ENCODE data around the gene RTL9.
"Not testable (repeated sequence)": the region's sequence is repeated elsewhere in the genome, so short reads cannot be mapped to it uniquely, and the experiment has no call there.

Gene RTL9

GRCh38 chrX:110321081-110321480 lies 37.6 kb upstream of the RTL9 start:
- no peaks in the 10 kb centered on the region for H3K27me3 ChIP-seq (replicated peaks; ENCODE audit: control insufficient read depth, insufficient read depth, low read length)
- TF ChIP-seq CTCF (IDR thresholded peaks at IDR 0.05; ENCODE audit: insufficient read depth, low read length, poor library complexity, severe bottlenecking): no peak
- DNase-seq (ENCODE audit: extremely low read depth, insufficient read length): no peak

GRCh38 chrX:110321670-110322069 lies 37.0 kb upstream of the RTL9 start:
- Histone ChIP-seq H3K27me3 (replicated peaks; ENCODE audit: control insufficient read depth, insufficient read depth, low read length) (no peaks in the 10 kb centered on the region), H3K36me3 (ENCODE audit: control insufficient read depth, insufficient read depth, low read length) (no peaks in the 10 kb centered on the region), H3K4me3 (replicated peaks; ENCODE audit: low read depth, low read length) (no peak overlapping the region)
- no peak for TF ChIP-seq CTCF (IDR thresholded peaks at IDR 0.05; ENCODE audit: insufficient read depth, low read length, poor library complexity, severe bottlenecking)
- DNase-seq (ENCODE audit: extremely low read depth, insufficient read length): no peak

More at GRCh38 chrX:110321081-110321480, 37.6 kb upstream of the RTL9 start:
- H3K4me3 ChIP-seq (replicated peaks; ENCODE audit: low read depth, low read length): no peak overlapping the region
- H3K36me3 ChIP-seq (ENCODE audit: control insufficient read depth, insufficient read depth, low read length): no peaks in the 10 kb centered on the region

GRCh38 chrX:110322603-110323002 lies 36.0 kb upstream of the RTL9 start:
- Histone ChIP-seq H3K4me3 (replicated peaks; ENCODE audit: low read depth, low read length) (no peak overlapping the region), H3K27me3 (replicated peaks; ENCODE audit: control insufficient read depth, insufficient read depth, low read length) (no peaks in the 10 kb centered on the region), H3K36me3 (ENCODE audit: control insufficient read depth, insufficient read depth, low read length) (no peaks in the 10 kb centered on the region)
- no peak for DNase-seq (ENCODE audit: extremely low read depth, insufficient read length)
- no peak for TF ChIP-seq CTCF (IDR thresholded peaks at IDR 0.05; ENCODE audit: insufficient read depth, low read length, poor library complexity, severe bottlenecking)

GRCh38 chrX:110326712-110327111 lies 31.9 kb upstream of the RTL9 start:
- TF ChIP-seq CTCF (IDR thresholded peaks at IDR 0.05; ENCODE audit: insufficient read depth, low read length, poor library complexity, severe bottlenecking): no peak
- no peak overlapping the region for H3K4me3 ChIP-seq (replicated peaks; ENCODE audit: low read depth, low read length)
- no peaks in the 10 kb centered on the region for H3K36me3 ChIP-seq (ENCODE audit: control insufficient read depth, insufficient read depth, low read length)
- DNase-seq (ENCODE audit: extremely low read depth, insufficient read length): no peak
- no peaks in the 10 kb centered on the region for H3K27me3 ChIP-seq (replicated peaks; ENCODE audit: control insufficient read depth, insufficient read depth, low read length)

GRCh38 chrX:110327336-110327735 lies 31.3 kb upstream of the RTL9 start:
- no peak for DNase-seq (ENCODE audit: extremely low read depth, insufficient read length)
- H3K4me3 ChIP-seq (replicated peaks; ENCODE audit: low read depth, low read length): no peak overlapping the region
- H3K36me3 ChIP-seq (ENCODE audit: control insufficient read depth, insufficient read depth, low read length): no peaks in the 10 kb centered on the region
- no peak for TF ChIP-seq CTCF (IDR thresholded peaks at IDR 0.05; ENCODE audit: insufficient read depth, low read length, poor library complexity, severe bottlenecking)
- H3K27me3 ChIP-seq (replicated peaks; ENCODE audit: control insufficient read depth, insufficient read depth, low read length): no peaks in the 10 kb centered on the region

- H3K27me3 ChIP-seq (replicated peaks; ENCODE audit: control insufficient read depth, insufficient read depth, low read length); H3K4me3 ChIP-seq (replicated peaks; ENCODE audit: low read depth, low read length); DNase-seq (ENCODE audit: extremely low read depth, insufficient read length); H3K36me3 ChIP-seq (ENCODE audit: control insufficient read depth, insufficient read depth, low read length): not testable (repeated sequence)
Measured at GRCh38 chrX:110328613-110329012, 30.0 kb upstream of the RTL9 start.

Data from GM06990 (cell line).